Measurements from ENCODE around the gene CACUL1.
A peak's percentile ranks its signal among the peaks of the same experiment; 100 is the strongest.

CACUL1 gene

DNA sequence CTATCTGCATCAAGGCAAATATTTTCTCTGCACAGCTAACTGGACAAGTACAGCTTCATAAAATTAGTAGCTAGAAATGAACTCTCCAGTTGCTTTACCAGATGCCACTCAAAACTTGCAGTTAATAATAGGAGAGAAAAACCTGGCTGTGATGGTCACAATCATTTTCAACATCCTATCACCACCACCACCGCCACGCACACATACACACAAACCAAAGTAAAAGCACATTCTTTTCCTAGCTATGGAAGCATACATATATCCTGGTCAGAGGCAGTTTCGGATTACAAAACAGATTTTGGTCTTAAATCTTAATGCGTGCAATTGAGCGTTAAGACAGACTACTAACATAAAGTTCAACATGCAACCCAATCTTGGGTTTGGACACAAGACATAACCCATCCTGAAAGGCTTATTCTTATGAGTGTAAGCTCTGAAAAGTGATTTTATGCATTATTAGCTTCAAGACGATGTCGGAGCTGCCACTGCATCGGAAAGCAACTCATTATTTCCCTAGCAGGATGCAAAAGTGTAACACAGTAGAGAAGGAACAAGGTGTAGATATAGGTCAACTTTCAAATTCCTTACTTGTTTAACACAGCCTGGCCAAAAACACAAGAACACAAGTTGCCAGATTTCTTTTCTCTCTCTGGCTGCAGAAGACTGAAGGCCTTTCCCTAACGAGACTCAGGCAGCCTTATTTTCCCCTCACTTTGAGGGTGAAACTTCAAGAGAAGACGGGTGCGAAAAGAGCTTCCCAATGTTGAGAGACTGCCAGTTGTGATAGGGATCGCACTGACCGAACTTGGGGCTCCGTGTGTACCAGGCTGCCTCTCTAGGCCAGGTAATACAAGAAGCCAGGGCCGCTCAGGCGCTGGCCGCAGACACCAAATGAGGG is 1.2 kb downstream of the CACUL1 start:
- peak; percentile 35 for ATAC-seq (ENCODE audit: low read depth)
- DNase-seq (ENCODE audit: low spot score): no peak
- Histone ChIP-seq H3K27me3 (ENCODE audit: insufficient read depth, poor library complexity, severe bottlenecking) (no peaks in the 10 kb centered on the region), H3K9me3 (ENCODE audit: severe bottlenecking) (no peaks in the 10 kb centered on the region), H3K4me1 (ENCODE audit: insufficient read depth, poor library complexity, severe bottlenecking) (peaks cover 16% of the 10 kb centered on the region), H3K27ac (ENCODE audit: poor library complexity, severe bottlenecking) (peak overlapping the region; percentile 73), H3K4me3 (ENCODE audit: severe bottlenecking) (peak overlapping the region; percentile 78), H3K36me3 (ENCODE audit: low read depth) (peaks cover 6% of the 10 kb centered on the region)
- TF ChIP-seq, protein P1, sequence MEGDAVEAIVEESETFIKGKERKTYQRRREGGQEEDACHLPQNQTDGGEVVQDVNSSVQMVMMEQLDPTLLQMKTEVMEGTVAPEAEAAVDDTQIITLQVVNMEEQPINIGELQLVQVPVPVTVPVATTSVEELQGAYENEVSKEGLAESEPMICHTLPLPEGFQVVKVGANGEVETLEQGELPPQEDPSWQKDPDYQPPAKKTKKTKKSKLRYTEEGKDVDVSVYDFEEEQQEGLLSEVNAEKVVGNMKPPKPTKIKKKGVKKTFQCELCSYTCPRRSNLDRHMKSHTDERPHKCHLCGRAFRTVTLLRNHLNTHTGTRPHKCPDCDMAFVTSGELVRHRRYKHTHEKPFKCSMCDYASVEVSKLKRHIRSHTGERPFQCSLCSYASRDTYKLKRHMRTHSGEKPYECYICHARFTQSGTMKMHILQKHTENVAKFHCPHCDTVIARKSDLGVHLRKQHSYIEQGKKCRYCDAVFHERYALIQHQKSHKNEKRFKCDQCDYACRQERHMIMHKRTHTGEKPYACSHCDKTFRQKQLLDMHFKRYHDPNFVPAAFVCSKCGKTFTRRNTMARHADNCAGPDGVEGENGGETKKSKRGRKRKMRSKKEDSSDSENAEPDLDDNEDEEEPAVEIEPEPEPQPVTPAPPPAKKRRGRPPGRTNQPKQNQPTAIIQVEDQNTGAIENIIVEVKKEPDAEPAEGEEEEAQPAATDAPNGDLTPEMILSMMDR (IDR thresholded peaks at IDR 0.05; ENCODE audit: poor library complexity, severe bottlenecking): no peak

DNA sequence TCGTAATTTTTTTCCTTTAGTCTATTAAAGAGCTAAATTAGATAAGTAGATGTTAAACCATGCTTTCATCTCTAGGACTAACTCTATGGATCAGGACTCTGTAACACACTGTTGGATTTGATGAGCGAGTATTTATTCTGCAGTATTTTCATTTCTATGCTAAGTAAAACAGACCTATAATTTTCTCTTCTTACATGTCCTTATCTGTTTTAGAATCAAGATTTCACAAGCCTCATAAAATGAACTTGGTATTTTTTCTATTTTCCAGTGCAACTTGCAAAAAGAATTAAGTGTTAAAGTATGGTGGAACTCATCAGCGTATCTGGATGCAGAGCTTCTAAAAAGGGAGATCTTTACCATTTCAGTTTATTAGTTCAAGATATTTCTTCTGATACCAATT is 2.4 kb downstream of the CACUL1 start:
- Histone ChIP-seq H3K4me3 (ENCODE audit: severe bottlenecking) (peak overlapping the region; percentile 78), H3K27ac (ENCODE audit: poor library complexity, severe bottlenecking) (no peak overlapping the region), H3K4me1 (ENCODE audit: insufficient read depth, poor library complexity, severe bottlenecking) (peaks cover 16% of the 10 kb centered on the region), H3K9me3 (ENCODE audit: severe bottlenecking) (no peaks in the 10 kb centered on the region), H3K27me3 (ENCODE audit: insufficient read depth, poor library complexity, severe bottlenecking) (no peaks in the 10 kb centered on the region), H3K36me3 (ENCODE audit: low read depth) (peaks cover 8% of the 10 kb centered on the region)
- no peak for ATAC-seq (ENCODE audit: low read depth)
- TF ChIP-seq, protein P1 (IDR thresholded peaks at IDR 0.05; ENCODE audit: poor library complexity, severe bottlenecking): no peak
- DNase-seq (ENCODE audit: low spot score): no peak

DNA sequence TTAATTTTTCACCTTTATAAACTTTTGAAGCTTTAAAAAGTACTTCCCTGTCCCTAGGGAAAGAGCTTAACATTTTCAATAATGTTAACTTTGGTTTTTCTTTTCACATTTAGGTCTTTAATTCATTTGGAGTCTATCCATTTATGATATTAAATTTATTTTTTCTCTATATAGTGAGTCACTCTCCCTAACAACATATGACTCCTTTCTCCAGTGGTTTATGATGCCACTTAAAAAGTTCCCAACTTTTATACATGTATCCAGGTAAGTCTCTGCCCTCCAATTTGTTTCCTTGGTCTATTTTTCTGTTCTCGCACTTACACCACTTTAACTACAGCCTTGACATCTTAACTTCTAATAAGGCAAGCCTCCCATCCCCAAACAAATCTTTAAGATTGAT is 3.5 kb downstream of the CACUL1 start:
- Histone ChIP-seq H3K4me3 (ENCODE audit: severe bottlenecking) (no peak overlapping the region), H3K27me3 (ENCODE audit: insufficient read depth, poor library complexity, severe bottlenecking) (no peaks in the 10 kb centered on the region), H3K27ac (ENCODE audit: poor library complexity, severe bottlenecking) (no peak overlapping the region), H3K4me1 (ENCODE audit: insufficient read depth, poor library complexity, severe bottlenecking) (peaks cover 16% of the 10 kb centered on the region), H3K36me3 (ENCODE audit: low read depth) (peaks cover 8% of the 10 kb centered on the region), H3K9me3 (ENCODE audit: severe bottlenecking) (no peaks in the 10 kb centered on the region)
- no peak for ATAC-seq (ENCODE audit: low read depth)
- TF ChIP-seq, protein P1 (IDR thresholded peaks at IDR 0.05; ENCODE audit: poor library complexity, severe bottlenecking): no peak
- DNase-seq (ENCODE audit: low spot score): no peak

DNA sequence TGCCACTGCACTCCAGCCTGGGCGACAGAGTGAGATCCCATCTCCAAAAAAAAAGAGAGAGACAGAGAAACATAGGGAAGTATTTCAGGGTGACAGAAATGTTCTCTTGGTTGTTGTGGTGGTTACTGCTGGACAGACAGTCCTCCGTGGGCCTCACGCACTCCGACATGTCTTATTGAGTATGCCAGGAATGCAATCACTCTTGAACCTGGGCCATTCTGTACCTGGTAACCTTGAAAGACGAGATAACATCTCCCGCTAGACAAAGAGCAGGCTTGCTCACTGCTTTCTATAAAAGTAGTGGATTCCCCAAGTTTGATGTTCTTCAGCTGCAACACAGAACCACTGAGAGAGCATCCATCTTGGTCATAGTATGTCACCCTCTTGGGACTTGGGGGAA is 6.7 kb downstream of the CACUL1 start:
- H3K4me3 ChIP-seq (ENCODE audit: severe bottlenecking): no peak overlapping the region
- H3K27ac ChIP-seq (ENCODE audit: poor library complexity, severe bottlenecking): no peak overlapping the region
- peaks cover 7% of the 10 kb centered on the region for H3K36me3 ChIP-seq (ENCODE audit: low read depth)
- peaks cover 42% of the 10 kb centered on the region for H3K4me1 ChIP-seq (ENCODE audit: insufficient read depth, poor library complexity, severe bottlenecking)
- ATAC-seq (ENCODE audit: low read depth): no peak
- H3K9me3 ChIP-seq (ENCODE audit: severe bottlenecking): no peaks in the 10 kb centered on the region
- TF ChIP-seq, protein P1 (IDR thresholded peaks at IDR 0.05; ENCODE audit: poor library complexity, severe bottlenecking): no peak
- DNase-seq (ENCODE audit: low spot score): no peak
- no peaks in the 10 kb centered on the region for H3K27me3 ChIP-seq (ENCODE audit: insufficient read depth, poor library complexity, severe bottlenecking)

DNA sequence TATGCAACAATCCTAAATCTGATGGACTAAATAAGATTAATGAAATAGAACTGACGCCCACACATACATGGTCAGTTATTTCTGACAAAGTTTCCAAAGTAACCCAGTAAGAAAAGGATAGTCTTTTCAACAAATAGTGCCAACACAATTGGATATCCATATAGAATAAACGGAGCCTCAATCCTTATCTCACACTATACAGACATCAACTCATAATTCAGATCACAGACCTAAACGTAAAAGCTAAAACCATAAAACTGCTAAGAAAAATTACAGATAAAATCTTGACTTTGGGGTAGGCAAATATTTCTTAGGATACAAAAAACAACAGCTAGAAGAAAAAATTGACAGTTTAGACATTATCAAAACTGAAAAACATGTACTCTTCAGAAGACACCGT is 8.5 kb downstream of the CACUL1 start:
- no peak for DNase-seq (ENCODE audit: low spot score)
- Histone ChIP-seq H3K4me1 (ENCODE audit: insufficient read depth, poor library complexity, severe bottlenecking) (peaks cover 43% of the 10 kb centered on the region), H3K36me3 (ENCODE audit: low read depth) (peaks cover 4% of the 10 kb centered on the region), H3K4me3 (ENCODE audit: severe bottlenecking) (no peak overlapping the region), H3K27me3 (ENCODE audit: insufficient read depth, poor library complexity, severe bottlenecking) (no peaks in the 10 kb centered on the region), H3K27ac (ENCODE audit: poor library complexity, severe bottlenecking) (peak overlapping the region; percentile 59), H3K9me3 (ENCODE audit: severe bottlenecking) (no peaks in the 10 kb centered on the region)
- ATAC-seq (ENCODE audit: low read depth): no peak
- TF ChIP-seq, protein P1 (IDR thresholded peaks at IDR 0.05; ENCODE audit: poor library complexity, severe bottlenecking): no peak
